Large intestine (tissue), 3 donors: ENCODE measurements around the gene FAF2. TPM values are rescaled to one million over a fixed set of nuclear protein-coding genes. Genes with fewer than 3 reads are reported as not detected.

Experiments
- DNase-seq, 2 donors: peaks; one replicate each; pipeline versions ENCODE4 v3.0.0 to v3.0.0-alpha.2; 2013
- H3K27ac ChIP-seq: one replicate; pipeline ENCODE4 v1.5.1; 2013; ENCODE audit warnings: low read length
- H3K27me3 ChIP-seq: 2 replicates; pipeline ENCODE4 v1.6.1; 2013; ENCODE audit warnings: low read length; ENCODE audit not compliant: control insufficient read depth, insufficient read depth
- H3K36me3 ChIP-seq: 2 replicates; pipeline ENCODE4 v1.6.1; 2013; ENCODE audit warnings: low read length; ENCODE audit not compliant: control insufficient read depth, insufficient read depth
- H3K4me1 ChIP-seq: one replicate; pipeline ENCODE4 v1.6.1; 2013; ENCODE audit warnings: low read length; ENCODE audit not compliant: control insufficient read depth, insufficient read depth
- H3K4me3 ChIP-seq: one replicate; pipeline ENCODE4 v1.5.1; 2013; ENCODE audit warnings: low read length
- H3K9me3 ChIP-seq: one replicate; pipeline ENCODE4 v1.6.1; 2013; ENCODE audit warnings: mild to moderate bottlenecking, low read depth, low read length, moderate library complexity; ENCODE audit not compliant: control insufficient read depth
- WGBS: methylation state at CpG from one replicate; pipeline ENCODE4 v1.1.5; 2013; ENCODE audit warnings: low lambda C conversion rate; ENCODE audit not compliant: insufficient coverage; 5-methylcytosine and 5-hydroxymethylcytosine counted together
- polyA plus RNA-seq: library from polyadenylated mRNA; unstranded; fragments of 120-200 nt; gene quantifications from one replicate; pipeline ENCODE4 v1.2.1, GENCODE V29; 2013

Gene FAF2
- polyA plus RNA-seq, 1 donor = 50.9 TPM

GRCh38 chr5:176542135-176542595 is 94.0 kb downstream of the FAF2 start:
- peak in 1 of 2 donors; percentile 71 for DNase-seq
- Histone ChIP-seq H3K27ac (peak overlapping the region; percentile 86), H3K36me3 (no peaks in the 10 kb centered on the region), H3K9me3 (no peaks in the 10 kb centered on the region), H3K4me3 (peak overlapping the region; percentile 62), H3K4me1 (peaks cover 48% of the 10 kb centered on the region), H3K27me3 (no peaks in the 10 kb centered on the region)
- no CpG with 5 or more reads among the region's 16 CpGs for WGBS

- Histone ChIP-seq H3K4me1 (peaks cover 53% of the 10 kb centered on the region), H3K4me3 (peak overlapping the region; percentile 62), H3K36me3 (no peaks in the 10 kb centered on the region), H3K9me3 (no peaks in the 10 kb centered on the region), H3K27ac (peak overlapping the region; percentile 86), H3K27me3 (no peaks in the 10 kb centered on the region)
- no peak for DNase-seq
- WGBS = no CpG with 5 or more reads among the region's 110 CpGs
Observed at GRCh38 chr5:176542596-176543427, 94.6 kb downstream of the FAF2 start.

DNA sequence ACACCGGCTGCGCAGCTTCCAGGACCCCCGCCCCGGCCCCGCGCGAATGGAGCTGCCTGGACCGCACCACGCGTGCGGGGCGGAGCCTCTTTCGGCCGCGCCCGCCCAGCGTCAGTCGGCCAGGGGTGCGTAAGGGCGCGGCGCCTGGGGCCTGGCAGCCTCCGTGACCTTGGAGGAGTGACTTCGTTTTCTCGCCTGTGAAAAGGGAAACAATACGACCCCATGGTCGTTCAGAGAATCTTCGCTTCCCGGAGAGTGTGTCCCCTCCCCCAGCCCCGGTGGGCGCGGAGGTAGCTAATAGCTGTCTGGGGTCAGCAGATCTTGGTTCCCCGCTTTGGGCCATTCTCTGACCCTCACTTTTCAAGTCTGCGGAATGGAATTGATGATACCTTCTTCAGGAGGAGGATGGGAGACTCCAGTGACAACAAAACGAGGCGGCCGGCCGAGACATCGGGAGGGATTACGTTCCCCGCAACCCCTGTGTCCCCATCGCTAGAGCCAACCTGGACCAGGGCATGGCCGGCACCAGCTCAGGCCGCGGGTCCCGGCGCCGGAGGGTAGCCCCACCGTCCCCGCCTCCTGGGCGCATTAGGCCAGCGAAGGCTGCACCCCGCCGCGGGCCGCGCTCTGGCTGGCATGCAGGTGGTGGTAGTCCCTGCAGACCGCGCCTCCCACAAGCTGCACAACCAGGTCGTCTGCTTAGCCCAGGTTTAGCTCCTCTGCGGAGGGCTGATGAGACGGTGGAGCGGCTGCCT is 95.4 kb downstream of the FAF2 start:
- Histone ChIP-seq H3K36me3 (no peaks in the 10 kb centered on the region), H3K9me3 (no peaks in the 10 kb centered on the region), H3K4me3 (peak overlapping the region; percentile 77), H3K27ac (peak overlapping the region; percentile 92), H3K4me1 (peaks cover 54% of the 10 kb centered on the region), H3K27me3 (no peaks in the 10 kb centered on the region)
- DNase-seq = peak; percentile 85 to 93
- no CpG with 5 or more reads among the region's 63 CpGs for WGBS

DNA sequence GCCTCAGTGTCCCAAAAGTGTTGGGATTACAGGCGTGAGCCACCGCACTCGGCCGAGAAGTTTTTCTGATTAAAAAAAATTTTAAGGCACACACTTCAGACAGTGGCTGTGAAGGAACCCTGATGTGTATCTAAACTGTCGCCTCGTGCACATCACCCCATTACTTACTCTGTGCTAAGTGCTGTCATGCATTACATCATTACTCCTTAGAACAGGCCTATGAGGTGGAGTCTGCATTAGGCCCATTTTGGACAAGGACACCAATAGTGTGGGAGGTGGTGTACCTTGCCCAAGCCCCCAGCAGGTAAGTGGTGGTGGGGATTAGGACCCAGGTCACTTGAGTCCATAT is 97.2 kb downstream of the FAF2 start:
- Histone ChIP-seq H3K36me3 (no peaks in the 10 kb centered on the region), H3K27ac (peak overlapping the region; percentile 92), H3K9me3 (no peaks in the 10 kb centered on the region), H3K4me1 (peaks cover 67% of the 10 kb centered on the region), H3K27me3 (no peaks in the 10 kb centered on the region), H3K4me3 (peak overlapping the region; percentile 20)
- DNase-seq = no peak
- no CpG with 5 or more reads among the region's 6 CpGs for WGBS

DNA sequence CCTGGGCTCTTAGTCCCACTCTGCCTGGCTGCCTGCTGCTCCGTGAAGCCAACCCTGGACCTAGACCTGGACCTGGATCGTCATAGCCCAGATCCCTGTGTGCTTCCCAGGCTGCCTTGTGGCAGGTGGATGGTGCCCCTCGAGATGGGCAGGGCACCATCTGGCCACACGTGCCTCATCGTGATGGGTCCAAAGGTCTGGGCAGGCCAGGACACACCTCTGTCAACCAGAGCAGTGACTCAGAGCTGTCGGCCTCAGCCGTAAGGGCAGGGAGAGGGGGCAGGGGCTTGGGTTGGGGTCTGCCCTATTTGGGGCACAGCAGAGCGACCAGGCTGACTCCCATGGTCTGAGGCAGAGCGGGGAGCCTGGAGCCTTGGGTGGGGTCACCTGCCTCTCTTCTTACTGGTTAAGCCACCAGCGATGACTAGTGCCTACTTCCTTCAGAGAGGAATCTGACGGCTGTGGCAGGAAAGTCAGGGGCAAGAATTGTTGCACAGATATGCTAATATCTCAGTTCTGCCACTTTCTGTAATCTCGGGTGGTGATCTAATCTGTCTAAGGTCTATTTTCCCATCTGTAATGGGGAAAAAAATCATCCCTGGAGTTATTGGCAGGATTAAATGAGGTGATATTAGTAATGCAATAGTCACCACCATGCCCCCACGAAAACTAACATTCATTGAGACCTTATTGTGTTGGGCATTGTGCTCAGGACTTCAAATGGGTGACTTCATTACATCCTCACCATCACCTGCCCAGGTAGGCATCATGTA is 97.7 kb downstream of the FAF2 start:
- no peaks in the 10 kb centered on the region for H3K27me3 ChIP-seq
- H3K4me1 ChIP-seq = peaks cover 71% of the 10 kb centered on the region
- no peaks in the 10 kb centered on the region for H3K36me3 ChIP-seq
- 0% methylated on average over 1 of the region's 13 CpGs for WGBS
- no peak overlapping the region for H3K4me3 ChIP-seq
- H3K27ac ChIP-seq = peak overlapping the region; percentile 92
- no peaks in the 10 kb centered on the region for H3K9me3 ChIP-seq
- DNase-seq = peak; percentile 96 to 98

- no peaks in the 10 kb centered on the region for H3K27me3 ChIP-seq
- peak; percentile 93 to 98 for DNase-seq
- H3K4me1 ChIP-seq = peaks cover 64% of the 10 kb centered on the region
- H3K9me3 ChIP-seq = no peaks in the 10 kb centered on the region
- no peak overlapping the region for H3K4me3 ChIP-seq
- peak overlapping the region; percentile 92 for H3K27ac ChIP-seq
- H3K36me3 ChIP-seq = peaks cover 3% of the 10 kb centered on the region
- WGBS = no CpG with 5 or more reads among the region's 8 CpGs
Observed at GRCh38 chr5:176547802-176548201, 99.6 kb downstream of the FAF2 start.

GRCh38 chr5:176548967-176549444 is 100.8 kb downstream of the FAF2 start, which contains the start of gene CDHR2:
Gene CDHR2 (plus strand): TSS chr5:176549342. CDS start chr5:176565353, 16,011 bp downstream.
- H3K4me3 ChIP-seq = peak within 1 kb of the TSS; percentile 72
- DNase-seq = peak; percentile 88 to 92
- no CpG with 5 or more reads among the region's 18 CpGs for WGBS
- peak within 1 kb of the TSS; percentile 92 for H3K27ac ChIP-seq
- H3K27me3 ChIP-seq = no peaks in the 10 kb centered on the region
- H3K4me1 ChIP-seq = peaks cover 73% of the 10 kb centered on the region
- H3K9me3 ChIP-seq = no peaks in the 10 kb centered on the region
- peaks cover 5% of the 10 kb centered on the region for H3K36me3 ChIP-seq

DNA sequence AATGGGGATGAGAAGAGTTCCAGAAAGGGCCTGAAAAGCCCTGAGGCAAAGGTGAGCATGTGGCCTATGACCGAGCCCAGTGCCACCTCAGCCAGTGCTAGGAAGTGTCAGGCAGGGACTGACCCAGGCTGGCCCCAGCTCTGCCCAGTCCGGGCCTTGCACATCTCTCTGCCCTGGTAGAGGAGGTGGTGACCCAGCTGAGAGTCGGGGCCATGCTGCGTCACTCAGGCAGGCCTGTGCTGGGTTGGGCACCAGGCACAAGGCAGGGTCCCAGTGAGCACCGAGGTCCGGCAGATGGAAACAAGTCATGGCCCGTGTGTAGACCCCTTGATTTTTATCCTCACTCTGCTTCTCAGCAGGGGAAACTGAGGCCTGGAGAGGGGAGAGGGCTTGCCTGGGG is 101.7 kb downstream of the FAF2 start:
- H3K4me1 ChIP-seq = peaks cover 76% of the 10 kb centered on the region
- no peaks in the 10 kb centered on the region for H3K27me3 ChIP-seq
- peaks cover 11% of the 10 kb centered on the region for H3K36me3 ChIP-seq
- peak overlapping the region; percentile 72 for H3K4me3 ChIP-seq
- peak overlapping the region; percentile 92 for H3K27ac ChIP-seq
- WGBS = no CpG with 5 or more reads among the region's 7 CpGs
- DNase-seq = peak in 1 of 2 donors; percentile 39
- no peaks in the 10 kb centered on the region for H3K9me3 ChIP-seq

DNA sequence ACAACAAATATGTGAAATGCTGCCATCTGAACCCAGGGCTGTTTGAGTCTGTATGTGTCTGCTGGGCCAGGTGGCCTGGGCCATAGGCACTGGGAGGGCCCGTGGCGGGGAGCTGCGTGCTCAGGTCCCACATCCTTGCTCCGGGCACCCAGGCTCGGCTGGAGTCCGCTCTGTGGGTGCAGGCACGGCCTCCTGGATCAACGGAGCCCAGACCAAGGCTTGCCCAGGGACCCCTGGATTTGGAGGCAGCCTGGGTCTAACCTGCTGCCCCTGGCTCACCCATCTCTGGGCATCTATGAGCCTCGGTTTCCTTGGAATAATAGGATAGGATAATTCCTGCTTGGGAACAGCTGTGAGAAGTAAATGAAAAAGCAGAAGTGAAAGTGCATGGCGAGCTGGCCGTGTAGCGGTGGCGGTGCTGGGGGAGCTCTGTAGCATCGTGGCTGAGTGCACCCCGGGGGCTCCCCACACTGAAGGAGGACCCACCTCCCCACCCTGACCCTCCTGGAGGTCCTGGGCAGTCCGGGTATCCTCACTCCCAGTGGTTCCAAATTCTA is 102.2 kb downstream of the FAF2 start:
- Histone ChIP-seq H3K9me3 (no peaks in the 10 kb centered on the region), H3K4me3 (peak overlapping the region; percentile 72), H3K4me1 (peaks cover 71% of the 10 kb centered on the region), H3K27ac (peak overlapping the region; percentile 92), H3K27me3 (no peaks in the 10 kb centered on the region), H3K36me3 (peaks cover 11% of the 10 kb centered on the region)
- WGBS = no CpG with 5 or more reads among the region's 16 CpGs
- DNase-seq = peak in 1 of 2 donors; percentile 56
